OCI-LY7 (cell line): Measurements from ENCODE around the gene RASA2. TPM values are rescaled to one million over a fixed set of nuclear protein-coding genes. Genes with fewer than 3 reads are reported as not detected.

Source experiments
- BruUV-seq: library from RNA; stranded (reverse); fragments of 400-500 nt; replicated peaks from 2 replicates; lab custom pipeline; 2021; lab: Mats Ljungman, UMichigan
- CTCF ChIA-PET: fragments of 300-600 bp; sonication (Branson Sonifier 250); formaldehyde crosslinking; loops from one replicate; lab custom pipeline; 2022; ENCODE audit warnings: antibody characterized with exemption; ENCODE audit not compliant: unreplicated experiment; lab: Charles Lee
- POLR2A ChIA-PET: fragments of 300-600 bp; sonication (Branson Sonifier 250); formaldehyde crosslinking; loops from one replicate; lab custom pipeline; 2022; ENCODE audit warnings: antibody characterized with exemption; lab: Charles Lee
- DNase-seq: peaks from one replicate; pipeline ENCODE4 v3.0.0-alpha.2; 2015; ENCODE audit warnings: low spot score
- H2AFZ ChIP-seq: fragments of 200-600 bp; sonication (generic), shearing (Covaris generic); 2 replicates; pipeline ENCODE4 v1.6.1; 2014; ENCODE audit warnings: mild to moderate bottlenecking, antibody characterized with exemption, low read length, moderate library complexity
- H3K27ac ChIP-seq: fragments of 200-600 bp; sonication (generic); 2 replicates; pipeline ENCODE4 v1.5.1; 2014; ENCODE audit warnings: mixed run types, low read depth, mild to moderate bottlenecking, moderate library complexity, low read length, inconsistent platforms; ENCODE audit not compliant: poor library complexity, severe bottlenecking
- H3K36me3 ChIP-seq: fragments of 200-600 bp; sonication (generic); 2 replicates; pipeline ENCODE4 v1.6.1; 2014; ENCODE audit warnings: mild to moderate bottlenecking, antibody characterized with exemption, low read length, moderate library complexity, mixed read lengths; ENCODE audit not compliant: insufficient read depth
- H3K4me1 ChIP-seq: fragments of 200-600 bp; sonication (generic); 2 replicates; pipeline ENCODE4 v1.5.1; 2014; ENCODE audit warnings: mild to moderate bottlenecking, low read length; ENCODE audit not compliant: insufficient read depth, poor library complexity, severe bottlenecking
- H3K4me2 ChIP-seq: fragments of 200-600 bp; sonication (generic); 2 replicates; pipeline ENCODE4 v1.6.1; 2014; ENCODE audit warnings: mild to moderate bottlenecking, low read length
- H3K4me3 ChIP-seq: fragments of 200-600 bp; sonication (generic); 2 replicates; pipeline ENCODE4 v1.5.1; 2014; ENCODE audit warnings: mild to moderate bottlenecking, low read depth, low read length; ENCODE audit not compliant: poor library complexity, severe bottlenecking
- H3K79me2 ChIP-seq: fragments of 200-600 bp; sonication (generic); 2 replicates; pipeline ENCODE4 v1.6.1; 2016; ENCODE audit warnings: low read depth, mild to moderate bottlenecking, low read length, moderate library complexity, mixed read lengths; ENCODE audit not compliant: insufficient read depth
- H3K9me2 ChIP-seq: fragments of 200-600 bp; sonication (generic); 2 replicates; pipeline ENCODE4 v1.6.1; 2016; ENCODE audit warnings: mild to moderate bottlenecking, low read length, mixed read lengths; ENCODE audit not compliant: insufficient read depth
- H3K9me3 ChIP-seq: fragments of 200-600 bp; sonication (generic); 2 replicates; pipeline ENCODE4 v1.6.1; 2014; ENCODE audit warnings: mild to moderate bottlenecking, mixed run types, low read length, mixed read lengths
- H4K20me1 ChIP-seq: fragments of 200-600 bp; sonication (generic); 2 replicates; pipeline ENCODE4 v1.6.1; 2014; ENCODE audit warnings: mild to moderate bottlenecking, antibody characterized with exemption, low read length, moderate library complexity, mixed read lengths; ENCODE audit not compliant: insufficient read depth
- CTCF ChIP-seq: fragments of 200-600 bp; sonication (generic); conservative IDR thresholded peaks from 2 replicates; pipeline ENCODE4 v1.5.1; 2014; ENCODE audit warnings: mild to moderate bottlenecking, antibody characterized with exemption, low read length, moderate library complexity, mixed read lengths
- EZH2phosphoT487 ChIP-seq: fragments of 200-600 bp; sonication (generic); IDR thresholded peaks from 2 replicates; pipeline ENCODE4 v1.6.1; 2018; ENCODE audit warnings: low read depth, borderline replicate concordance, mild to moderate bottlenecking, mixed run types, antibody characterized with exemption, low read length, moderate library complexity, mixed read lengths
- intact Hi-C: fragments of 100-400 bp; cut with micrococcal nuclease; formaldehyde crosslinking; loops from one replicate; pipeline ENCODE4 v1.10.0; 2022; ENCODE audit not compliant: unreplicated experiment
- total RNA-seq, 2 experiments: library from RNA; depleted of rRNA in 1 of 2; stranded (reverse); fragments of >200 nt in 1 of 2; shearing (Covaris generic) in 1 of 2; gene quantifications; 2 replicates each; pipeline ENCODE4 v1.2.3, GENCODE V29; 2014 to 2022

The RASA2 gene
- total RNA-seq, 2 experiments from 2014 or later, result 11.0 to 21.7 TPM

GRCh38 chr3:141454906-141455602 lies 31.8 kb upstream of the RASA2 start:
- H3K4me1 ChIP-seq, result peaks cover 8% of the 10 kb centered on the region
- H2AFZ ChIP-seq, result peak overlapping the region; percentile 1; the same call in 1 of the 2 replicates
- no peaks in the 10 kb centered on the region for H3K9me3 ChIP-seq
- no peaks in the 10 kb centered on the region for H4K20me1 ChIP-seq
- TF ChIP-seq EZH2phosphoT487 (no peak), CTCF (peak; percentile 87)
- no peaks in the 10 kb centered on the region for H3K79me2 ChIP-seq
- no peaks in the 10 kb centered on the region for H3K36me3 ChIP-seq
- POLR2A ChIA-PET, result interaction anchor here (1.0 to 1.3 kb wide), 2 partner anchors 35 to 143 kb away, joined by 3 to 5 read pairs; no protein-coding TSS in a partner anchor
- intact Hi-C loops, result loop anchor here (5.0 kb wide), 1 partner anchor 223 kb away; the partner anchor contains the start of gene PXYLP1
- no peaks in the 10 kb centered on the region for H3K9me2 ChIP-seq
- H3K27ac ChIP-seq, result no peak overlapping the region
- DNase-seq, result peak; percentile 83
- no peak overlapping the region for H3K4me3 ChIP-seq
- no peak overlapping the region for H3K4me2 ChIP-seq
- CTCF ChIA-PET, result interaction anchor here (0.6 to 1.7 kb wide), 7 partner anchors 10 to 150 kb away, joined by 3 to 7 read pairs (median 4); no protein-coding TSS in a partner anchor
- BruUV-seq, result no TSS peak

- no peak overlapping the region for H3K27ac ChIP-seq
- DNase-seq, result no peak
- no peaks in the 10 kb centered on the region for H3K9me3 ChIP-seq
- ChIA-PET POLR2A (no interaction called here), CTCF (interaction anchor here (1.2 to 1.7 kb wide), 2 partner anchors 69 to 149 kb away, joined by 3 to 6 read pairs; no protein-coding TSS in a partner anchor)
- no peak overlapping the region for H3K4me3 ChIP-seq
- no peak overlapping the region for H2AFZ ChIP-seq
- no peak overlapping the region for H3K4me2 ChIP-seq
- H3K4me1 ChIP-seq, result peaks cover 8% of the 10 kb centered on the region
- no peaks in the 10 kb centered on the region for H4K20me1 ChIP-seq
- TF ChIP-seq CTCF (no peak), EZH2phosphoT487 (no peak)
- intact Hi-C loops, result no loop called here
- no TSS peak for BruUV-seq
- H3K36me3 ChIP-seq, result no peaks in the 10 kb centered on the region
- no peaks in the 10 kb centered on the region for H3K79me2 ChIP-seq
- H3K9me2 ChIP-seq, result no peaks in the 10 kb centered on the region
Measured at GRCh38 chr3:141455603-141456300, 31.1 kb upstream of the RASA2 start.
